GM19463 (cell line): ENCODE data around the gene CCDC188.
A peak's percentile ranks its signal among the peaks of the same experiment; 100 is the strongest.

ENCODE experiments used
- ATAC-seq: cut with Tn5 transposase; IDR thresholded peaks from one replicate; pipeline ENCODE4 v1.9.1; 2021; ENCODE audit warnings: mild to moderate bottlenecking, moderate library complexity; ENCODE audit not compliant: unreplicated experiment

The CCDC188 gene

GRCh38 chr22:20151276-20151588 is 377 bp upstream of the CCDC188 start:
- ATAC-seq, result no peak

DNA sequence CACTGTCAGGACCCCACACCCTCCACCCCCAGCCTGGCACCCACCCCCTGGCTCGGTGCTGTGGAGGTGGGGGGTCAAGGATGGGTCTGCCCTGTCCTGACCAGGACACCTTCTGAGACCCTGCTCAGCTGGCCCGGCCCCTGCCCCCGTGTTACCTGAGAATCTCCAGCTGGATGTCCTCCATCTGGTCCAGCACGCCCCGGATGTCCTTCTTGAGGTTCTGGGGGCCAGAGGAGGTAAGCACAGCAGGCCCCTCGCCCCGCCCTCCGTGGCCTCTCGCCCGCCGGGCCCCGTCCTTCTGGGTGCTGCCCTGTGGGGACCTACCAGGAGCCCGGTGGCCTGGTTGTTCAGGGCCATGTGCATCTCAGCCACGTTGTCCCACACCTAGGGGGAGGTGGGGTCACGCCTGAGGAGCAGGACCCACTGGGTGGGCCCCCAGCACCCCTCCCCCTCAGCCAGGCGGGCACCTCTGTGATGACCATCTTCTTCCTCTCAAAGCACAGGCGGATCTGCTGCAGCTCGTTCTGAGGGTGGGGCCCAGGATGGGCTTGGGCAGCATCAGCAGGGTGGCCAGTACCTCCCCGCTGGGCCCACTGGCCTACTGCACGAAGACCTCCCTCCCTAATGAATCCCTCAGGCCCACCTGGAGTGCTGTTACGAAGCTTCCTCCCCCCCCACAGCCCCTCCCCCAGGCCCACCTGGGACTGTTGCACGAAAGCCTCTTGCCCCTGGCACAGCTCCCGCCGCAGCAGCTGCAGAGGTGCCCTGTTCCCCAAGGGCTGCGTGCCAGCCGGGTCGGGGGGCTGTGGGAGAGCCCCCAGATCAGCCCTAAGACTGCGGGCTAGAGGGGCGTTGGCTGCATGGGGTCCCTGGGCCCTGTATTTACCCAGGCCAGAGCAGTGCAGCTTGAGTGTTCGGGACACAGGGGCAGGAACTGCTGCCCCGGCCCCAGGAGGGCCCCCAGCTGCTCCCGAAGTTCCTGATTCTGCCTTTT is 1.3 kb downstream of the CCDC188 start:
- no peak for ATAC-seq

- ATAC-seq, result no peak
Measured at GRCh38 chr22:20148414-20148813, 2.4 kb downstream of the CCDC188 start.

DNA sequence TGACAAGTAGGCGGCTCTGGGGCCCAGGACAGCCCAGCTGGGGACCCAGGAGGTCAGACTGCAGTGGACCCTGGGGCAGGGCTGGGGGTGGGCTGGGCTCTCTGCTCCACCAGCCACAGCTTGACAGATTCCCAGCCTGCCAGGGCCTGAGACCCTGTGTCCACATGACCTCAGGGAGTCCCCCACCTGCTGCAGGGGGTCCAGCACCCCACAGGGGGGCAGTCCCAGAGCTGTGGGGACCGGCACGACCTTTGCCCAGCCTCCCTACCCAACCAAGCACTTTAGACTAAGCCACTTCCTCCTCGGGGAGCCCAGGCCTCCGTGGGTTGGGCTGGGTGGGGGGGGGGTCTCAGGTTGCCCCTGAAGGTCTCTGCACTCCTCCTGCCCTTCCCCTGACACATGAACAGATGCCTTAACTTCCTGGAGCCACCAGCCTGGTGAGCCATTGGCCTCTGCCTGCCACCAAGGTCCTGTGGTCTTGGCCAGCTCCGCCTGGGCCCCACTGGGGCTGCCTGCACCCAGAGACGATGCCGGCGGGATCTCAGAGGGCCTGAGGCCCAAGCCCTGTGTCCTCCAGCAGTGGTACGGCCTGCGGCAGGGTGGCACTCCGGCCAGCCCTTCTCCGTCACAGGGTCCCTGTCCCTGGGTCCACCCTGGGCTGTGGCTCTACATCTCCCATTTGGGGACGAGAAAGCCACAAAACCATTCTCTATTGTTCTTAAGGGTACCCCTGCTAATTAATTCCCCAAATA is 3.4 kb downstream of the CCDC188 start:
- ATAC-seq, result no peak

DNA sequence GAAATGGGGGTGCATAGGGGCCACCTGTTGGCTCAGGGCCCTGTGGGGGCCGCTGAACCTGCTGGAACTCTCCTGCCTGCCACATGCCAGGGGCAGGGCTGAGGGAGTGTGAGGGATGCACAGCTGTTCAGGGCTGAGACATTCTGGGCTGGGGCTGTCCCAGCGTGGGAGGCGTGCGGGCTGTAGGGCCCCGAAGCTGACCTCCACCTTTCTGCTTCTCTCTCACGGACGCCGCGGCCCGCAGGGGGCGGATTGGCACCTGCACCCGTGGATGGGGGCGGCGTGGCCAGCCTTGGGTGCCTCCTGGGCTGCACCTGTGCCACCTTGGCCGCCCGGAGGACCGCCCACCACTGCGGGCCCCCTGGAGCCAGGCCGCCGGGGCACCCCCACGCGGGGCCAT is 4.1 kb downstream of the CCDC188 start:
- peak; percentile 71 for ATAC-seq

GRCh38 chr22:20145832-20146223 is 5.0 kb downstream of the CCDC188 start:
- no peak for ATAC-seq

DNA sequence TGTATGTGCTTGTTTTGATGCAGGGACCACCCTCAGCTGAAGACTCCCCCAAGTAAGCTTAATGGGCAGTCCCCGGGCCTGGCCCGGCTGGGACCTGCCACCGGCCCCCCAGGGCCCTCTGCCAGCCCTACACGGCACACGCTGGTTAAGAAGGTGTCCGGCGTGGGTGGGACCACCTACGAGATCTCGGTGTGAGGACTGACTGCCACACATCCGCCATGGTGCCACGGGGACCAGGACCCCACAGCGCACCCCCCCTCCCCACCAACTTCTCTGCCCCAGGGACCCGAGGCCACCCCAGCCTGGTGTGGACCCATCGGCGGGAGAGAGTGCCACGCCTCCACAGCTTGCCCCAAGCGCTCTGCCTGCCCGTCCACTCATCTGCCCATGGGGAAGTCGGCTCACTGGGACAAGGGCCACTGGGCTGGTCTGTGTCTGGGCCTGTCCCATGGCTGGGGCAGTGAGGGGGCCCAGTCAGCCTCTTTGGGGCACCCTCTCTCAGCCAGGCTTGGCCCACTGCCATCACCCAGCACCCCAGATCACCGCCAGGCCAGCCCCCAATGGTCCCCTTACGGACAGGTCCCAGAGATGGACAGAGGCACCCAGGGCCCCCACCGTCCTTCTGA is 5.5 kb downstream of the CCDC188 start:
- ATAC-seq, result no peak

GRCh38 chr22:20143883-20144665 is 6.8 kb downstream of the CCDC188 start:
- no peak for ATAC-seq

GRCh38 chr22:20142711-20143621 is 7.9 kb downstream of the CCDC188 start:
- no peak for ATAC-seq

- no peak for ATAC-seq
Measured at GRCh38 chr22:20141186-20142077, 9.4 kb downstream of the CCDC188 start.

DNA sequence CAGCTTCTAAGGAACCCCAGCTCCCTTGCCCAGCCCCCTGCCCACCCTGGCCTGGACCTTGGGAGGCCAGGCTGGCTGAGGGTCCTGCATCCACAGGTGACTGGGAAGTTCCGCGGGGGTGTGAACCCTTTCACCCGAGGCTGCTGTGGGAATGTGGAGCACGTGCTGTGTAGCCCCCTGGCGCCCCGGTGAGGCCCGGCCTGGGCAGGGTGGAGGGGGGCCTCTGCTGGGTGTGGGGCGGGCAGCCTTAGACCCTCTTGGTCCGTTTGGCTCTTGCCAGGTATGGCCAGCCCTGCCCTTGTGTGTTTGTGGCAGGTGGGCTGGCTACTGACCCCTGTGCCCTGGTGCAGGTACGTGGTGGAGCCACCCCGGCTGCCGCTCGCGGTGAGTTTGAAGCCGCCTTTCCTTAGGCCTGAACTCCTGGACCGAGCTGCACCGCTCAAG is 10.3 kb downstream of the CCDC188 start:
- ATAC-seq, result no peak

- ATAC-seq, result no peak
Measured at GRCh38 chr22:20140107-20140445, 10.8 kb downstream of the CCDC188 start.

DNA sequence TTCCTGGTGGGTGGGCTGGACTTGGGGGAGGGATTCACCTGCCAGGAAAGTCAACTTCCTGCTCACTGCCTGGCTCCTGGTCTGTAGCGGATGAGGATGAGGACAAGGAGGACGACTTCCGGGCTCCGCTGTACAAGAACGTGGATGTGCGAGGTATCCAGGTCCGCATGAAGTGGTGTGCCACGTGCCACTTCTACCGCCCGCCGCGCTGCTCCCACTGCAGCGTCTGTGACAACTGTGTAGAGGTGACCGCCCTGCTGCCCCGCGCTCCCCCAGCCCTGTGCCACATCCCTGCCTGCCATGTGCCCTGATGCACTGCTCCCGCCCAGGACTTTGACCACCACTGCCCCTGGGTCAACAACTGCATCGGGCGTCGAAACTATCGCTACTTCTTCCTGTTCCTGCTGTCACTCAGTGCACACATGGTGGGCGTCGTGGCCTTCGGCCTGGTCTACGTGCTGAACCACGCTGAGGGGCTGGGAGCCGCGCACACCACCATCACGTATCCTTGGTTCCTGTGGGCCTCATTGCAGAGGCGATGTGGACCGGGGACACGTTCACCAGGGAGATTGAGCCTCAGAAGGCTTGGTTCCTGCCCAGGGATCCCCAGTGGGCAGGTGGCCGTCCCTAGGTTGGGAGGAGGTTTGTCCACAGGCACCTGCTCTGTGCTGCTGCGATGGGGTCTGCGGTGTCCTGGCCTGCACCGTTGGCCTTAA is 11.3 kb downstream of the CCDC188 start:
- ATAC-seq, result no peak

DNA sequence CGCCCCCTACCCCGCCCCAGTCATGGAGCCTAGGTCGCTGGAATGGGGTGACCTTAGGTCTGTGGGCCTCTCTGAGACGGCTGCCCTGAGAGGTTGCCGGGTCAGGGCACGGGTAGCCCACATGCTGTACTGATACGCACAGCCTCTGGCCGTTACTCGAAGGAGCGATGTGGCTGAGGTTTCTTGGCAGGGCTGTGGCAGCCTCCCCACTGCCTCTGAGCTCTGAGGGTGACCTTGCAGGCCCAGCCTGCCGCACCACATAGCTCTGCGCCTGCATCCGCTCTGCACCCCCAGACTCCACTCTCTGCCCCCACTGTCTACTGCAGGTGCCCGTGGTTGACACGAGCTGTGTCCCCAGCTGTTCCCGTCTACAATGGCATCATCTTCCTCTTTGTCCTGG is 12.0 kb downstream of the CCDC188 start:
- ATAC-seq, result no peak

DNA sequence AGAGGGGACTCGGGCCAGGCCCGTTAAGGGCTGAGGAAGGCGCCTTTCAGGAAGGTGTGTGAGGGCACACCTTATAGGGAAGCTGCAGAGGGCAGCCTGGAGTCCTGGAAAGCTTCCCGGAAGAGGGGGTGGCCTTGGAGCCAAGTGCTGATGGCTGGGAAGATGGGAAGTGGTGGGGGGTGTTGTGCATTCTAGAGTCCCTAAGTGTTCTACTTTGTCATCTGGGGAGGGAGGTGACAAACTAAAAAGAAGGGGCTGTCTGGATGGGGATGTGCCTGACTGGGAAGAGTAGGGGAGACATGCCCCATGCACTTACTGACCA is 12.5 kb downstream of the CCDC188 start:
- no peak for ATAC-seq

DNA sequence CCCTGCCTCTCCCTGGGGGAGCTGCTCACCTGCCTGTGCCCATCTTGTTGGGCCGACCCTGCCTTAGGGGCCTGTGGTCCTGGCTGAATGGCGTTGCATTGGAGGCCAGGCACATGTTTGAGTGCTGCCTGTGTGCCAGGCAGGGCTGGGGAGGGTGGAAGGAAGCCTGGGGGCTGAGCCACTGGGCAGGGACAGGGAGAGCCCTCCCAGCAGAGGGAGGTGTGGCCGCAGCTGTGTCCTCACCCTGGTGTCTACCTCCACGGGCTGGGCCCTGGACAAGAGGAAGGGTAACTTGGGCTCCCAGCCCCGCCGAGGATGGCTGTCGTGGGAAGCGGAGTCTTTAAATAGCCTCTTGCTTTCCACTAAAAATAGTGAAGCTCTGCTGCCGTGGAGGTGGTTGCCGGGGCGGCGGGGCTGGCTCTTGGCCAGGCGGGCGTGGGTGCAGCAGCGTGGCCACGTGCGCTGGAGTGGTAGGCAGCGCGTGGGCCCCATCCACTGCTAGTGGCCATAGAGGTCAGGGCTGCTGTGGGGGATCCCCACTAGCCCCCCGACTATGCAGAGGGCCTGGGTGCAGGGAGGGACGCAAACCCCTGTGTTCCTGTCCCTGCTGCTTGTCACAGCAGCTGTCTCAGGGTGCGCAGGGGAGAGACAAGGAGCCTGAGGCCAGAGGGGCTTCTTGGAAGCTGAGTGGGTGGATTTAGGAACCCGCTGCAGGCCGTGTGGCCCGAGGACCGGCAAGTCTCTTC is 13.0 kb downstream of the CCDC188 start:
- ATAC-seq, result no peak

- no peak for ATAC-seq
Measured at GRCh38 chr22:20137113-20137512, 13.7 kb downstream of the CCDC188 start.

DNA sequence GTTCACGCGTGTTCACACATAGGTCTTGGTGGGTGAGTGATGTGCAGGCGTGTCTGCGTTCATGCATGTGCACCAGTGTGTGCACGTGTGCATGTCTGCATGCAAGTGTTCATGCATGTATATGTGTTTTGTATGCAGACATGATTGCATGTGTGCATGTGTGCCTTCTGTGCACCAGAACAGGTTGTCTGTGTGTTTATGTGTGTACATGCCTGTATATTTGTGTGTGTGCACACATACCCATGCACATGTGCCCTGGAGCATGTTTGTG is 14.3 kb downstream of the CCDC188 start:
- ATAC-seq, result no peak
